K562 (cell line): ENCODE results near the gene GCKR. TPM values are rescaled to one million over a fixed set of nuclear protein-coding genes. Genes with fewer than 3 reads are reported as not detected.

Source experiments
- ATF7 ChIP-seq: fragments of 450-650 bp; IDR thresholded peaks from 2 replicates; pipeline ENCODE4 v1.7.1; 2014; ENCODE audit warnings: mild to moderate bottlenecking, moderate library complexity
- FOS ChIP-seq: IDR thresholded peaks from 3 replicates; pipeline ENCODE4 v1.6.1; 2011; ENCODE audit not compliant: insufficient read length; ENCODE audit errors: extremely low read depth
- FOXJ2 ChIP-seq: fragments of 200-800 bp; sonication (Bioruptor generic); IDR thresholded peaks from 2 replicates; pipeline ENCODE4 v1.6.1; 2016; ENCODE audit warnings: missing genetic modification characterization, missing compliant biosample characterization
- FOXP1 ChIP-seq: sonication (generic); formaldehyde crosslinking; IDR thresholded peaks from 2 replicates; pipeline ENCODE4 v1.8.0; 2022; ENCODE audit warnings: mild to moderate bottlenecking, missing genetic modification reagents
- KLF10 ChIP-seq: fragments of 250-450 bp; sonication (Bioruptor Pico); IDR thresholded peaks from 2 replicates; pipeline ENCODE4 v1.6.1; 2021; ENCODE audit warnings: matching md5 sums
- MAZ ChIP-seq, 2 experiments: fragments of 450-650 bp in 1 of 2; sonication (generic) in 1 of 2; formaldehyde crosslinking; IDR thresholded peaks in 1 of 2; conservative IDR thresholded peaks in 1 of 2; 2 replicates each; pipeline versions ENCODE4 v1.4.0 to v1.5.0; 2020; ENCODE audit warnings: mild to moderate bottlenecking in 1 of 2, missing genetic modification reagents in 1 of 2
- PRPF4 ChIP-seq: fragments of 200-400 bp; formaldehyde crosslinking; IDR thresholded peaks from one replicate; pipeline ENCODE4 v1.6.1; 2017; ENCODE audit warnings: low read length, low read depth, mild to moderate bottlenecking; ENCODE audit not compliant: insufficient read depth, poor library complexity, severe bottlenecking
- SIX5 ChIP-seq, 2 experiments: IDR thresholded peaks; 2 replicates each; pipeline ENCODE4 v1.6.1; 2011; ENCODE audit warnings: low read length in 2 of 2, borderline replicate concordance in 1 of 2, low read depth in 1 of 2, mild to moderate bottlenecking in 1 of 2, moderate library complexity in 1 of 2; ENCODE audit not compliant: insufficient read depth in 1 of 2
- TBP ChIP-seq: optimal IDR thresholded peaks from 2 replicates; pipeline ENCODE3; 2011; ENCODE audit warnings: low read depth, low read length, improper control_type of control experiment
- TCF3 ChIP-seq: sonication (generic); formaldehyde crosslinking; IDR thresholded peaks from 2 replicates; pipeline ENCODE4 v1.4.0; 2020; ENCODE audit warnings: mild to moderate bottlenecking, missing genetic modification reagents
- XRCC5 ChIP-seq: fragments of 200-400 bp; formaldehyde crosslinking; IDR thresholded peaks from 2 replicates; pipeline ENCODE4 v1.6.1; 2017; ENCODE audit warnings: low read depth, mild to moderate bottlenecking, low read length
- ZNF830 ChIP-seq: fragments of 250-450 bp; sonication (Bioruptor Pico); IDR thresholded peaks from 2 replicates; pipeline ENCODE4 v1.5.0; 2021; ENCODE audit warnings: mild to moderate bottlenecking
- polyA plus RNA-seq, 8 experiments: library from polyadenylated mRNA; depleted of rRNA in 4 of 8; stranded (reverse) in 5 of 8; unstranded in 3 of 8; fragments of >200 nt; fragmentation: Nextera tagmentation in 2 of 8; fragmentation: Illumina TruSeq in 1 of 8; extraction: Ambion mirVana in 2 of 8; extraction: Trizol in 1 of 8; gene quantifications; 2 replicates each; pipeline versions ENCODE4 v1.2.1 to v1.2.3, GENCODE V29; 2011 to 2014; ENCODE audit warnings: inconsistent platforms in 1 of 8, missing spikeins in 1 of 8
- total RNA-seq, 7 experiments: library from RNA; depleted of rRNA in 6 of 7; stranded (reverse); fragments of >200 nt in 6 of 7; fragmentation: Illumina TruSeq in 2 of 7; extraction: Trizol in 2 of 7; gene quantifications; 2 replicates each; pipeline versions ENCODE4 v1.2.1 to v1.2.3, GENCODE V29; 2011 to 2021; ENCODE audit warnings: low replicate concordance in 1 of 7
- TF ChIP-seq, protein P1 (sequence below): sonication (generic); formaldehyde crosslinking; IDR thresholded peaks from 2 replicates; pipeline ENCODE4 v1.9.0; 2022; ENCODE audit warnings: mild to moderate bottlenecking, missing genetic modification reagents
- TF ChIP-seq, protein P2 (sequence below): fragments of 450-650 bp; IDR thresholded peaks from 2 replicates; pipeline ENCODE4 v1.7.0; 2016; ENCODE audit warnings: borderline replicate concordance
- TF ChIP-seq, protein P3 (sequence below): fragments of 450-650 bp; IDR thresholded peaks from 2 replicates; pipeline ENCODE4 v1.6.1; 2016; ENCODE audit warnings: antibody characterized with exemption
- TF ChIP-seq, protein P4 (sequence below): sonication (generic); formaldehyde crosslinking; IDR thresholded peaks from 2 replicates; pipeline ENCODE4 v1.8.0; 2022; ENCODE audit warnings: mild to moderate bottlenecking, missing genetic modification reagents

Gene GCKR
- total and polyA plus RNA-seq, 9 of the 15 experiments (the other 6 are each of a cell fraction or from before 2014, with no cell fraction given): 0.28 to 0.79 (median 0.50) TPM; not detected in 1

DNA sequence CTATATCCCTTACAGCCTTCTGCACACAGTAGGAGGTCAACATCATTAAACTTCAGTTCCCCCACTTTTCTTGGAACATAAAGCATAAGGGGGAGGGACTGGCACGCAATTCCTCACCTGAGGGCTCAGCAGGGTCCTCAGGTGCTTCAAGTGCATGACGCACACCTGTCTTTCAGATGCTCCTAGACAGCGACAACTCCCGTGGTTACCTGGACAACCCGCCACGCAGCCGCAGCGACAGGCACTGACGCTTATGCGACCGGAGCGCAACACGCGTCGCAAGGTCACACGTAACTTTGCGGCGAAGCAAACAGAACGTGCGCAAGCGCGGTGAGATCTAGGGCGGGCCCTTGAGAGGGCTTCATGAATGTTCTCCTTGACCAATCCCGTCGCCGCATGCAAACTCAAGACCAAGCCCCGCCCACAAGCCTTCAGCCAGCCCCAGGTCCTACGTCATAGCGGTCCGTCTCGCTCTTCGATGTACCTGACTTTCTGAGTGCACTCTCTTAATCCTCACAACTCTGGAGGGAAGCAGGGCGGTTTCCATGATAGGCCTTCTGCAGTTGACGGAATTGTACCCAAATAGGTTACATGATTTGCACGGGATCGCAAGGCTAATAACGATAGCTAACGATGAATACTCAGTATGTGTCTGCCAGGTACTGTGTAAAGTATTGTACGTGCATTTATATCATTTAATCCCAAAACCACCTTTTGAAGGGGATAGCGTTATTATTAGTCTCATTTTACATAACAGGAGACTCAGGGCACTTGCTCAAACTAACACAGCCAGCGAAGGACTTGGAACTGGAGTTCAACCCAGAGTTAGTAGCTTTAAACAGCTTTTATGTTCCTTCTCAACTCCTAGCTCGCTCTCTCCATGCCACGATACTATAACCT, 6.9 kb upstream of the GCKR start, which contains the start of gene IFT172 (continued):
- TF ChIP-seq, protein P1, sequence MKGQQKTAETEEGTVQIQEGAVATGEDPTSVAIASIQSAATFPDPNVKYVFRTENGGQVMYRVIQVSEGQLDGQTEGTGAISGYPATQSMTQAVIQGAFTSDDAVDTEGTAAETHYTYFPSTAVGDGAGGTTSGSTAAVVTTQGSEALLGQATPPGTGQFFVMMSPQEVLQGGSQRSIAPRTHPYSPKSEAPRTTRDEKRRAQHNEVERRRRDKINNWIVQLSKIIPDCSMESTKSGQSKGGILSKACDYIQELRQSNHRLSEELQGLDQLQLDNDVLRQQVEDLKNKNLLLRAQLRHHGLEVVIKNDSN (CRISPR knock-in tag): peak; percentile 59; the same call in 1 of the 2 replicates
- TF ChIP-seq KLF10 (CRISPR knock-in tag) (0 out of 2 replicates have a peak, but pooled peaks have one; percentile 16), ZNF830 (CRISPR knock-in tag) (no peak), ATF7 (peak; percentile 96), TBP (peak; percentile 93), MAZ (CRISPR knock-in tag; conservative IDR thresholded peaks at IDR 0.05 in 1 of 2, IDR thresholded peaks at IDR 0.05 in 1 of 2) (peak in 1 of 2 experiments; percentile 71; a peak in 2 of 4 replicates), PRPF4 (no peak), FOXP1 (CRISPR knock-in tag) (0 out of 2 replicates have a peak, but pooled peaks have one; percentile 19), XRCC5 (0 out of 2 replicates have a peak, but pooled peaks have one; percentile 14), FOS (peak; percentile 24), FOXJ2 (peak; percentile 95), SIX5 (IDR thresholded peaks at IDR 0.05; ENCODE audit: borderline replicate concordance in 1 of 2, insufficient read depth in 1 of 2, low read depth in 1 of 2, low read length in 2 of 2) (peak; percentile 9 to 30; a peak in 2 of 4 replicates), TCF3 (CRISPR knock-in tag) (peak; percentile 14; the same call in 1 of the 2 replicates)
- TF ChIP-seq, protein P2, sequence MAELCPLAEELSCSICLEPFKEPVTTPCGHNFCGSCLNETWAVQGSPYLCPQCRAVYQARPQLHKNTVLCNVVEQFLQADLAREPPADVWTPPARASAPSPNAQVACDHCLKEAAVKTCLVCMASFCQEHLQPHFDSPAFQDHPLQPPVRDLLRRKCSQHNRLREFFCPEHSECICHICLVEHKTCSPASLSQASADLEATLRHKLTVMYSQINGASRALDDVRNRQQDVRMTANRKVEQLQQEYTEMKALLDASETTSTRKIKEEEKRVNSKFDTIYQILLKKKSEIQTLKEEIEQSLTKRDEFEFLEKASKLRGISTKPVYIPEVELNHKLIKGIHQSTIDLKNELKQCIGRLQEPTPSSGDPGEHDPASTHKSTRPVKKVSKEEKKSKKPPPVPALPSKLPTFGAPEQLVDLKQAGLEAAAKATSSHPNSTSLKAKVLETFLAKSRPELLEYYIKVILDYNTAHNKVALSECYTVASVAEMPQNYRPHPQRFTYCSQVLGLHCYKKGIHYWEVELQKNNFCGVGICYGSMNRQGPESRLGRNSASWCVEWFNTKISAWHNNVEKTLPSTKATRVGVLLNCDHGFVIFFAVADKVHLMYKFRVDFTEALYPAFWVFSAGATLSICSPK: no peak
- TF ChIP-seq, protein P3, sequence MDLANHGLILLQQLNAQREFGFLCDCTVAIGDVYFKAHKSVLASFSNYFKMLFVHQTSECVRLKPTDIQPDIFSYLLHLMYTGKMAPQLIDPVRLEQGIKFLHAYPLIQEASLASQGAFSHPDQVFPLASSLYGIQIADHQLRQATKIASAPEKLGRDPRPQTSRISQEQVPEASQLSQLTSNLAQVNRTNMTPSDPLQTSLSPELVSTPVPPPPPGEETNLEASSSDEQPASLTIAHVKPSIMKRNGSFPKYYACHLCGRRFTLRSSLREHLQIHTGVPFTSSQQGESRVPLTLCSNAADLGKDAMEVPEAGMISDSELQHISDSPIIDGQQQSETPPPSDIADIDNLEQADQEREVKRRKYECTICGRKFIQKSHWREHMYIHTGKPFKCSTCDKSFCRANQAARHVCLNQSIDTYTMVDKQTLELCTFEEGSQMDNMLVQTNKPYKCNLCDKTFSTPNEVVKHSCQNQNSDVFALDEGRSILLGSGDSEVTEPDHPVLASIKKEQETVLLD: peak; percentile 98
- TF ChIP-seq, protein P4, sequence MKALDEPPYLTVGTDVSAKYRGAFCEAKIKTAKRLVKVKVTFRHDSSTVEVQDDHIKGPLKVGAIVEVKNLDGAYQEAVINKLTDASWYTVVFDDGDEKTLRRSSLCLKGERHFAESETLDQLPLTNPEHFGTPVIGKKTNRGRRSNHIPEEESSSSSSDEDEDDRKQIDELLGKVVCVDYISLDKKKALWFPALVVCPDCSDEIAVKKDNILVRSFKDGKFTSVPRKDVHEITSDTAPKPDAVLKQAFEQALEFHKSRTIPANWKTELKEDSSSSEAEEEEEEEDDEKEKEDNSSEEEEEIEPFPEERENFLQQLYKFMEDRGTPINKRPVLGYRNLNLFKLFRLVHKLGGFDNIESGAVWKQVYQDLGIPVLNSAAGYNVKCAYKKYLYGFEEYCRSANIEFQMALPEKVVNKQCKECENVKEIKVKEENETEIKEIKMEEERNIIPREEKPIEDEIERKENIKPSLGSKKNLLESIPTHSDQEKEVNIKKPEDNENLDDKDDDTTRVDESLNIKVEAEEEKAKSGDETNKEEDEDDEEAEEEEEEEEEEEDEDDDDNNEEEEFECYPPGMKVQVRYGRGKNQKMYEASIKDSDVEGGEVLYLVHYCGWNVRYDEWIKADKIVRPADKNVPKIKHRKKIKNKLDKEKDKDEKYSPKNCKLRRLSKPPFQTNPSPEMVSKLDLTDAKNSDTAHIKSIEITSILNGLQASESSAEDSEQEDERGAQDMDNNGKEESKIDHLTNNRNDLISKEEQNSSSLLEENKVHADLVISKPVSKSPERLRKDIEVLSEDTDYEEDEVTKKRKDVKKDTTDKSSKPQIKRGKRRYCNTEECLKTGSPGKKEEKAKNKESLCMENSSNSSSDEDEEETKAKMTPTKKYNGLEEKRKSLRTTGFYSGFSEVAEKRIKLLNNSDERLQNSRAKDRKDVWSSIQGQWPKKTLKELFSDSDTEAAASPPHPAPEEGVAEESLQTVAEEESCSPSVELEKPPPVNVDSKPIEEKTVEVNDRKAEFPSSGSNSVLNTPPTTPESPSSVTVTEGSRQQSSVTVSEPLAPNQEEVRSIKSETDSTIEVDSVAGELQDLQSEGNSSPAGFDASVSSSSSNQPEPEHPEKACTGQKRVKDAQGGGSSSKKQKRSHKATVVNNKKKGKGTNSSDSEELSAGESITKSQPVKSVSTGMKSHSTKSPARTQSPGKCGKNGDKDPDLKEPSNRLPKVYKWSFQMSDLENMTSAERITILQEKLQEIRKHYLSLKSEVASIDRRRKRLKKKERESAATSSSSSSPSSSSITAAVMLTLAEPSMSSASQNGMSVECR (CRISPR knock-in tag): peak; percentile 99
